Measurements from ENCODE around the gene MOSMO. TPM values are rescaled to one million over a fixed set of nuclear protein-coding genes. Genes with fewer than 3 reads are reported as not detected.
A peak's percentile ranks its signal among the peaks of the same experiment; 100 is the strongest.

The MOSMO gene
- total and polyA plus RNA-seq, 2 of the 13 experiments (the other 11 are each of a cell fraction or from before 2014, with no cell fraction given) = 26.7 to 32.6 TPM

GRCh38 chr16:22099256-22099975, 91.5 kb downstream of the MOSMO start (continued):
- TF ChIP-seq AFF4 (CRISPR knock-in tag; IDR thresholded peaks at IDR 0.05) (no peak), GATAD2A (CRISPR knock-in tag; IDR thresholded peaks at IDR 0.05) (no peak), ZNF30 (CRISPR knock-in tag; IDR thresholded peaks at IDR 0.05) (no peak), ZNF574 (CRISPR knock-in tag; IDR thresholded peaks at IDR 0.05) (0 out of 2 replicates have a peak, but pooled peaks have one; percentile 14), KDM3A (CRISPR knock-in tag; IDR thresholded peaks at IDR 0.05; ENCODE audit: low read depth) (no peak), ZNF232 (CRISPR knock-in tag; IDR thresholded peaks at IDR 0.05; ENCODE audit: borderline replicate concordance) (no peak), CCDC6 (CRISPR knock-in tag; IDR thresholded peaks at IDR 0.05) (no peak), ZBTB38 (CRISPR knock-in tag; IDR thresholded peaks at IDR 0.05) (peak; percentile 32; the same call in 1 of the 2 replicates), TARDBP (CRISPR knock-in tag; IDR thresholded peaks at IDR 0.05) (no peak), PHF8 (CRISPR knock-in tag; IDR thresholded peaks at IDR 0.05) (no peak), ZNF230 (CRISPR knock-in tag; IDR thresholded peaks at IDR 0.05) (0 out of 2 replicates have a peak, but pooled peaks have one; percentile 41), ZNF350 (CRISPR knock-in tag; IDR thresholded peaks at IDR 0.05; ENCODE audit: borderline replicate concordance, low read depth) (no peak), ISX (CRISPR knock-in tag; conservative IDR thresholded peaks at IDR 0.05) (no peak), HOXA5 (CRISPR knock-in tag; IDR thresholded peaks at IDR 0.05) (no peak), ZNF326 (CRISPR knock-in tag; IDR thresholded peaks at IDR 0.05; ENCODE audit: borderline replicate concordance) (no peak), ZNF160 (CRISPR knock-in tag; IDR thresholded peaks at IDR 0.05) (no peak), TCF7L2 (IDR thresholded peaks at IDR 0.05; ENCODE audit: low read depth, low read length) (no peak), FOXP1 (IDR thresholded peaks at IDR 0.05) (no peak), FOXP1 (CRISPR knock-in tag; IDR thresholded peaks at IDR 0.05) (no peak), ZNF124 (CRISPR knock-in tag; IDR thresholded peaks at IDR 0.05) (no peak), ISL2 (CRISPR knock-in tag; IDR thresholded peaks at IDR 0.05) (no peak), SYNCRIP (IDR thresholded peaks at IDR 0.05; ENCODE audit: insufficient read depth, low read depth, low read length) (no peak), ZSCAN31 (CRISPR knock-in tag; IDR thresholded peaks at IDR 0.05; ENCODE audit: low read depth) (peak; percentile 16; the same call in 1 of the 2 replicates), CHCHD3 (CRISPR knock-in tag; IDR thresholded peaks at IDR 0.05) (no peak)

Measured in HepG2 (cell line).